Right hindlimb (tissue), 1 donor: Measurements from ENCODE around the gene MAD1L1.
A peak's percentile ranks its signal among the peaks of the same experiment; 100 is the strongest.

Experiments used
- DNase-seq: peaks from one replicate; pipeline ENCODE4 v3.0.0-alpha.2; 2018

MAD1L1 gene

GRCh38 chr7:2131341-2131740 is 101.4 kb downstream of the MAD1L1 start:
- no peak for DNase-seq

DNA sequence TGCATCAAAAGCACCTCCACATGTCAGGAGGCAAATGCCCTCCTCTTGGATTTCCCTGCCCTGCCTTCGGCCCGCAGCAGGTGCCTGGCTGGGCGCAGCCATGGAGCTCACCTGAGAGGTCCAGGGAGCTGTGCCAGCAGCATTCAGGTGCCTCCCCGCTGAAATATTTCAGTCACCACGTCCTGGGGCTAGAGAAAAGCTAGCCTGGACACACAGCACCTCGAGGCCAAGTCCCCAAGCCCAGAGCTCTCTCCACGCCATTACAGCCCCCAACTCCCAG is 102.7 kb downstream of the MAD1L1 start:
- no peak for DNase-seq

GRCh38 chr7:2129323-2130095 is 103.2 kb downstream of the MAD1L1 start:
- no peak for DNase-seq

DNA sequence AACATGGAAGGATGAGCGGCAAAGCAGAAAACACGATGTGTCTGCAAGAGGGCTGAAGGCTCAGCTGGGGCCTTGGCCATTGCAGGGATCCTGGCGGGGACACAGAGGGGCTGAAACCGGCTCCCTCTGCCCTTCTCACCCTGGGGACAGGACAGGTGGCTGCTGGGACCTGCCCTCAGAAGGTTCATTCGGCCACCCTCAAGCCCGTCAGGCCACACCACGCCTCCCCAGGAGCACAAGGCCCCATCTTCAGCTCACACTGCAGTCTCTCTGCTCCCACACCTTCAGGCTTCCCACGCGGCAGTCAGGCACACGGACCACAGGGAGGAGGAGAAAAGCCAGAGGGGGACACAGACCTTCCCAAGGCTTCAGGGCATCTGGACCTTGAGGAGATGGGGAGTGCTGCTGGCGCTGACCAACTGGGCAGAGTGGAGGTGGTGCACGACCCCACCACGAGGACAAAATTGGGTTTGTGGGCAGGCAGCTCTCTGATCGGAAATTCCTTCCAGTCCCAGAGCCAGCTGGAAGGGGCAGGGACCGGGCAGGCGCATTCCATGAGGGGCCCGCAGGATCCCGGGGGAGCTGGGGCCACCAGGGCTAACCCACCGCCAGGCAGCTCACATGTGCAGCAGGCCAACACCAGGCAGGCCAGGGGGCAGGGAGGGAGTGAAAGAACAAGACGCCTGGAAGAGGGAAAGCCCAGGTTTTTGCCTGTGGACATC is 104.0 kb downstream of the MAD1L1 start:
- no peak for DNase-seq

DNA sequence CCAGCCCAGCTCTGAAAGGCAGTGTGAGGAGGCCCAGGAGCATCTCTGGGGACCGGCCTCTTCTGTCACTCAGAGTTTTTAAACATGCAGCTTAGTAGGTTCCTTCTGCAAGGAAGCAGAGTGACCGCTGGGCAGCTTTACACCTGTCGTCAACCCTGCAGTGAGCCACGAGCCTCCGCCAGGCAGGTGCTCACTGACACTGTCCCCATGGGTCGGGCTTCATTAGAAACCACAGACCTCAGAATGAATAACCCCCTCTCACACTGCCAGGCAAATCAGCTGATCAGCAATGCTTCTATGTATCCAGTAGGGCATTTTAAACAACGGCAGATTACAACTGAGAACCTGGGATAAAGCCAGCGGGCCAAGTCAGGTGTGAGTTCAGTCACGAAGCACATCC is 106.1 kb downstream of the MAD1L1 start:
- no peak for DNase-seq

DNA sequence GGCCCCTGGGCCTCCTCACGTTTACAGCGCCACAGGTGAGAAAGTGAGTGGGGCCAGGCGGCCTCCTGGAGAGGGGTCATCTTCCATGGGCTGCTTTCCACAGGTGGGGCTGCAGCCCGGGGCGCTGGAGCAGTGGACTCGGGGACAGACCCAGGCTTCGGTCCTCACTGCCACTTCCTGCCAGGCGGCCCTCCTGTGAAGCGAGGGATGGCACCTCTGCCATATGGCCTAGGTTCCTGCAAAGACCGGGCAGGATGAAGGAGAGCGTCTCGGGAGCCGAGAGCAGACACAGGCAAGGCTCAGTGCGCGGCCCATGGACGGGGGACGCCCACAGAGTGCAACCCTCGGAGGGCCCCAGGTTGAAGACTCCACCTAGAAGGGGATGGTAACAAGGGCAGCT is 106.8 kb downstream of the MAD1L1 start:
- DNase-seq, result no peak

DNA sequence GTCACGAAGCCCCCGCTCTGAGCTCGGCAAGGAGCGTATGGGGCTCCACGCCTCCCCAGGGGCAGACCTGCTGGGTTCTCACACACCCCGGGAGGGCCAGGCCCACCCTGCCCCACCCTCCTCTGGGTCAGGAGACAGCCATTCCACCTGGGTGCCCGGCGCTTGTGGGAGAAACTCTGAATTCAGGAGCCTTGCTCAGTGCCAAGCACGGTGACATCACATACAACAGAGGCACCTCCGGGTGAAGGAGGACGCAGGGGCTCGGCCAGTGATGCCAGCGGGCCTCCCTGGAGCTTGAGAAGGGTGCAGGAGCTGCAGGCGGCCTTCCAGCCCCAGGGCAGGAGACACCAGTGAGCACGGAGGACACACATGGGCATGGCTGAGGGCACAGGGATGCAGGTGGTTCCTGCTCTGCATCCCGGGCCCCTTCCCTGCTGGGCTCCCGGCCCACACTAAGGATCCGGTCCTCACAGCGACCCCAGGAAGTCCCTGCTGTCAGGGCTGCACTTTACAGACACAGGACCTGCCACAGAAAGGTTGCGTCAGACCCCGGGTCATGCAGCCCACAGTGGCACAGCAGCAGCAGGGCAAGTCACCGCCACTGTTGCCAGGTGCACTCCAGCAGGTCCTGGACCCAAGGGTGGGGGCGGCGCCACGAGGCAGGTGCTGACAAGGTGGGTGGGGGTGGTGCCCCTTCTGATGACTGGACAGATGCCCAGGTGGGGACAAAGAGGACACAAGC is 108.0 kb downstream of the MAD1L1 start:
- DNase-seq, result no peak

- no peak for DNase-seq
Measured at GRCh38 chr7:2123916-2124315, 108.8 kb downstream of the MAD1L1 start.

DNA sequence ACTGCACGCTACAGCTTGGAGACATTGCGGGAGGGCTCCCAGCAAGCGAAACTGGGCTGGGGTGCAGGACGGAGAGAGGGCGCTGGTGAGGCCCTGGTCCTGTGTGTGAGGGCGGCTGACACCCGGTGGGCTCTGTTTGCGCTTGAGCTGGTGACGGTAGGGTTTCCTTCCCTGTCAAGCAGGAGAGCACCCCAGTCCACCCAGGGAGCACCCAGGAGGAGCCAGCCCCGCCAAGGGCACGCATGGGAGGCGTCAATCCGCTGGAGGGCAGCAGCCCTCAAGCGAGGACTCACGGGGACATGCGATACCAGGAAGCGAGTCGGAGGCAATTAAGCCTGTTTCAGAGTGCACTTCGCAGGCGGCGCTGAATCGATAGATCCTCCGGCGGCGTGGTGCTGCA is 109.4 kb downstream of the MAD1L1 start:
- DNase-seq, result no peak

- no peak for DNase-seq
Measured at GRCh38 chr7:2122651-2123050, 110.1 kb downstream of the MAD1L1 start.

DNA sequence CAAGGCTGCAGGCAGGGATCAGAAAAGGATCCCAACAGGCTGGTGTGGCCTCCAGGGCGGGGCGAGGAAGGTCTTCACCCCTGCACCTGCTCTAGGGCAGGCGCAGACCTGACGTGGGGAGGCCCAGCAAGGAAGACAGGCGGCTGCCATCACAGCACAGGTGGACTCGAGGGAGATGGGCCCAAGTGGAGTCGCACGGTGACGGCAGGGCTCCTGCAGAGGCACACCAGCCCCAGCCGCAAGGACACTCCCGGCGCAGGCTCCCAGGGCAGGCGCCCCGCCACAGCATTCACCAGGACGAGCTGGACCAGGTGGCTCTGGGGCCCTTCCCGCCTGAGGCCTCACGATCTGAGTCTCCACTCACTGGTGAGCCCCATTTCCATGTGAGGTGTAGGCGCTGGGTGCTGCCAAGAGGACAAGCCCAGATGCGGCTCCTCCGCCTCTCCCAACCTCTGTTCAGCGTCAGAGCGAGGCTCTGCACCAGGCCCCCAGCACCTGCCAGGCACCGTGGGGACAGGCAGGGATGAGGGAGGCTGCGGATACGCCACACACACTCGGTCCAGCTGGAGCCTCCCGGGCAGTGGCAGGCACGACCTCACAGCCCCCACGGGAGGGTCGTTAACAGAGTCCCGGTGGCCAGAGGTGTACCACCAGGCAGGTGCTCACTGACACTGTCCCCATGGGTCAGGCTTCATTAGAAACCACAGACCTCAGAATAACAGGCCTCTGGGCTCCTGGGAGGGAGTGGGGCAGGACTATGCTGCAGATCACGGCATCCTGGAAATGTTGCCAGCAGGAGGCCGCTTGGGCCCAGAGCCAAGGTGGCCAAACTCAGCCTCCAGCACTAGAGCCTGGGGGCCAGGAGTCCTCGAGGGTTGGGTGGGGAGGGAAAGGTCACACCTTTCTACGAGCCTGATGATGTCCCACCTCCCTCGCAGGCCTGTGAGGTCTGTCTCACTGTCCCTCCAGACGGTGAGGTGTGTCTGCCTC is 111.6 kb downstream of the MAD1L1 start:
- no peak for DNase-seq

DNA sequence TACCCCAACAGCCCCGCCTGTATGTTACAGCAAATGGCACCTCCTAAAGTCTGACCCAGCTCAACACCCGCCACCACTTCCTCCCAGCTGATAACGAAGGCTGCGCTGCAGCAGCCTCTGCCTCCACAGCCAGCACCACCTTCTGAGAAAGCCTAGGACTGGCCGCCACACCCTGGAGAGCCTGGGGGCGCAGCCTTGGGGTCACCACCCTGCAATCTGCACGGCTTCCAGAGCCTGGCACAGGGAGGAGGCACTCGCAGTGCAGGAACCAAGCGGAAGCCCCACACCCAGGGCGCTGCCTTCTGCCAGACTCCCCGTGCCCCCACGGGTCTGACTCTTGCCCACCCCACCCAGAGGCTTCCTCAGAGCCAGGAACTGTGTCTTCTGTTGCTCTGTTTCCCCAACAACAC is 112.5 kb downstream of the MAD1L1 start:
- DNase-seq, result no peak

GRCh38 chr7:2118630-2119190 is 114.0 kb downstream of the MAD1L1 start:
- no peak for DNase-seq

DNA sequence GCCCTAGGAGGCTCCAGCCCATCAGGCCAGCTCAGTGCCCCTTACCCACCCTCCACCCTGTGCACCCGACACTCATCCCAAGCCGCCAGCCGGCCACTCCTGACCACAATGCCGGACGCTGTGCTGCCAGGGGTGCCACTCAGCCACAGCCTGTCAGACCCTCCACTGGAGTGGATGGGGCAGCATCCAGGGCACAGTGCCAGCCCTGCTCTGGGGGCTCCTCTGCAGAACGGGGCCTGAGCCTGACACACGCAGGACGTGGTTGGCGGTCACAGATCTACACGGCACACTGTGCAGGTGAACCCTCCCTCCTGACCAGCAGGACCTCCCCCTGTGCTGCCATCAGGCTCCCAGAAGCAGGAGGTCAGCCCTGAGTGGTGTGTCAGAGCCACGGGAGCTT is 114.7 kb downstream of the MAD1L1 start:
- no peak for DNase-seq

- DNase-seq, result no peak
Measured at GRCh38 chr7:2117646-2118045, 115.1 kb downstream of the MAD1L1 start.

- DNase-seq, result peak; percentile 64
Measured at GRCh38 chr7:2116989-2117591, 115.7 kb downstream of the MAD1L1 start.

GRCh38 chr7:2116448-2116810 is 116.3 kb downstream of the MAD1L1 start:
- no peak for DNase-seq

GRCh38 chr7:2115760-2116447 is 116.8 kb downstream of the MAD1L1 start:
- no peak for DNase-seq

- no peak for DNase-seq
Measured at GRCh38 chr7:2114926-2115759, 117.6 kb downstream of the MAD1L1 start.

GRCh38 chr7:2114052-2114451 is 118.7 kb downstream of the MAD1L1 start:
- no peak for DNase-seq
